Stimulated activated CD8-positive, alpha-beta memory T cell treated with anti-CD3 and anti-CD28 coated beads, Interleukin-15, amount 100 ng/mL, for 48 hours (primary cell): ENCODE data around the gene ADORA3.
"Not testable (repeated sequence)": the region's sequence is repeated elsewhere in the genome, so short reads cannot be mapped to it uniquely, and the experiment has no call there.

Experiments
- DNase-seq, 2 donors: peaks; one replicate each; pipeline ENCODE4 v3.0.0-alpha.2; 2020; ENCODE audit warnings: low read depth in 2 of 2

The ADORA3 gene

DNA sequence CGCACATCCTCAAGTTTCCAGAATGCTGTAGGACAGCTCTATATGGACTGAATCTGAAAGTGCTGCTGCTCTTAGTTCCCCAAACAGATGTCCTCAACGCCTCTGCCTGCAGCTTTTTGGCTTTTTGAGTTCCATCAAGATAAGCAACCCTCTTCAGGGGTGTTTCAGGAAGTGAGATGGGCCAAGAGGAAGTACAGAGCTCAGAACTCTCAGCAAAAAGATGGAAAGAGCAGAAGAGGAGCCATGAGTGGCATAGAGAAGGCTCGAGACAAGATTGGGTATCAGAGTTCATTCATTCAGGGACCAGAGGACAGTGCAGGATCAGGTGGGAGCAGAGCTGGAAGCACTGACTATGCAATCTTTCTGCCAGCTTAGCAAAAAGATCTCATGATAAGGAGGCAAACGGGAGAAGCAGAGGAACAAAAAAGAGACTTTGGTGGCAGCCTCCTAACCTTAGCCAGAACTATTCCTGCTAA, at the start of gene ADORA3, which contains the start of gene TMIGD3:
ADORA3 (minus strand) TSS at position 49 of the 476 bp plus-strand sequence. CDS start 279 bp downstream, outside the sequence.
TMIGD3 (minus strand) TSS at position 49 of the 476 bp plus-strand sequence. CDS start 279 bp downstream, outside the sequence.
- DNase-seq, result no peak

DNA sequence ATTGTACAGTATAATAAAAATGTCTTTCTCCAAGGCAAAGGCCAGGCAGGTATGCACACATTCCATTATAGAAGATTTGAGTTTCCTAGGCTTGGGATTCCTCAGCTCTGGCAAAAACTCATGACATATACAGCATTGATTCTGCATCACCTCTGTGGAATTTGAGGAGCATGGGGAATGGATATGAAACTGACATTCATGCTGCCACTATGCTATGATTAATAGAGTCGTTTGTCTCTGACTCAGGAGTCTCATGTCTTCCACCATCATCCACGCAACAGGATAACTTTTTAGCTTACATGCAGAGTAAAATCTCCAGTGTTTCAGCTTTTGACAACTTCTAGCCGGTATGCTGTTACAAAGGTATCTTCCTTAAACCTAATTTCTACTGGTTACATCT, 49.8 kb upstream of the ADORA3 start:
- DNase-seq, result no peak

DNA sequence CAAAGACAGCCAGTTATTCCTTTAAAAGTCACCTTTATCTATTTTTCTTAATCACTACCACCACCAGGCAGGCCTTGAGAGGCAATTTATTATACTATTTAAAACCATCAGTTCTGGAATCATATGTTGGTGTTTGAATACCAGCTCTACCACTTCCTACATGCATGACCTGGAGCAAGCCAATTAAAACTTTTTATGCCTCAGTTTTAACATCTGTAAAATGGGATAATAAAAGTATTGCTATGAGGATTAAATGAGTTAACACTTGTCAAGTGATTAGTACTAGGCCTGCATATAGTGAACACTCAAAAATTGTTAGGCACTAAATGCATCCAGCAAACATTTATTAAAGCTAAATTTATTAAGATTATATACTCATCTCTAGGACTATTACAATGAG, 49.2 kb upstream of the ADORA3 start:
- no peak for DNase-seq

DNA sequence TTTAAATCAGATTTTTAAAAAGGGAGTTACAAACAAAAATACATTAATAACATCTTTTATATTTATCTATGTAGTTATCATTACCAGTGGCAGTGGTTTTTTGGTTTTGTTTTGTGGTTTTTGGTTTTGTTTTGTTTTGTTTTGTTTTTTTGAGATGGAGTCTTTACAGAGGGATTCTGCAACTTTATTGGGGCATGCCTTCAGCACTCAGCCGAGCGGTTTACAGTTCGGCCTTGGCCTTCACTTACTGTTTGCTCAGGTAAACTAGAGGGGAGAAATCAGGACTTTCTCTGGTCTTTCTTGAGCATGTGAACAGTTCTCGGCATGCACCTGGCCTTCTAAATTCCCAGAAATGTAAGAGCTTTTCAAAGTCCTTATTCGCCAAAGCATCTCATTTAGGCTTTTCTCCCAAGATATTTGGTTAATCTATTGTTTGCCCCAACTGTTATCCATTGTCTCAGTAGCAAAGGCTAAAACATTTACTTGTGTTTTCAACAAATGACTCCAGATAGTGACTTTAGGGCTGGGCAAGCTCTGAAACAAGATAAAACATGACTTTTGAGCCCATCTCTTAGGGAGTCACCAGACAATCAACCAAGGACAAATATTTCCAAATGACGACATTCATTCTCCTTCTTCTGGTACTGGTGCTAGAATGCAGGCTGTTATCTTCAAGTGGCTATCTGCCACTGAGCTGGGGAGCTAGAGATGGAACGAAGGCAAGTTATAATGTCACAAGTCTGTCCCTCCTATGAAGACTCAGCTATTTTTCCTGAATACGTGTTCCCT, 48.4 kb upstream of the ADORA3 start:
- DNase-seq, result no peak

DNA sequence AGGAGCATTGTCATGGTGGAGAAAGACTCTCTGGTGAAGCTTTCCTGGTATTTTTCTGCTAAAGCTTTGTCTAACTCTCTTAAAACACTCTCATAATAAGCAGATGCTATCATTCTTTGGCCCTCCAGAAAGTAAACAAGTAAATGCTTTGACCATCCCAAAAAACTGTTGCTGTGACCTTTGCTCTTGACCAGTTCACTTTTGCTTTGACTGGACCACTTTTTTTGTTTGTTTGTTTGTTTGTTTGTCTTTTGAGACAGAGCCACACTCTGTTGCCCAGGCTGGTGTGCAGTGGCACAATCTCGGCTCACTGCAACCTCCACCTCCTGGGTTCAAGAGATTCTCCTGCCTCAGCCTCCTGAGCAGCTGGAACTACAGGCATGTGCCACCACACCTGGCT, 44.4 kb upstream of the ADORA3 start:
- not testable (repeated sequence) for DNase-seq

DNA sequence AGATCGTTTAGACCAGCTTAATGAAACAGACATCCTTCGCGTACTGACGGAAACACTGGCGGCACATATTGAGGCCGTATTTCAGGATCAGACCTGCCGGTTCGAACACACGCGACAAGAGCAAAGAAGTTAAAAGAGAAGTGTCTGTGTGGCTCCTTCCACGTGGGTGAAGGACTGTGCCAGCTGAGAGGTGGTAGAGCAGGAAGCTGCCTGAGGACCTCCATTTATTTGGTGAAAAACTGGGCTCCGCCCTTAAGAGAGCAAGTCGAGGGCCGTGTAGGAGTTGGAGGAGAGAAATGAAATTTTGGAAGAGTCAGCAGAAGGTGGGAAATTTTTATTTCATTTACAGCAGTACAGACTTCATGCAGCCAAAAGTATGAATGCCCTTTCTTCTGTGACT, 38.8 kb upstream of the ADORA3 start:
- DNase-seq, result no peak

DNA sequence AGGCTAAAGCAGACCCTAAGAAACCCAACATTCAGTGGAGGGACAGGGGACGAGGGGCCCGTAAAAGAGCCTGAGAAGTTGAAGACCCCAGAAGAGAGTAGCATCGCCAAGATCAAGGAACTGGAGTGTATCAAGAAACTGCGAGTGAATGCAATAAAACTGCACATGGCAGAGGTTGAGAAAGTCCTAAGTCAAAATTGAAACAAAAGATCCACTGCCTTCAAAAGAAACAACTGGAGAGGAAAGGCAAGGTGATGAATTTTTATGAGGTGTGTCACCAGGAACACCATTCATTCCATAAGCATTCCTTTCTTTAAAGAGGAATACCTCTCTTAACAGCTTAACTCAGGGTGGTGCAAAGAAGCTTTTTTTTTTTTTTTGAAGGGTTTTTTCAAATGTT, 38.3 kb upstream of the ADORA3 start:
- no peak for DNase-seq

DNA sequence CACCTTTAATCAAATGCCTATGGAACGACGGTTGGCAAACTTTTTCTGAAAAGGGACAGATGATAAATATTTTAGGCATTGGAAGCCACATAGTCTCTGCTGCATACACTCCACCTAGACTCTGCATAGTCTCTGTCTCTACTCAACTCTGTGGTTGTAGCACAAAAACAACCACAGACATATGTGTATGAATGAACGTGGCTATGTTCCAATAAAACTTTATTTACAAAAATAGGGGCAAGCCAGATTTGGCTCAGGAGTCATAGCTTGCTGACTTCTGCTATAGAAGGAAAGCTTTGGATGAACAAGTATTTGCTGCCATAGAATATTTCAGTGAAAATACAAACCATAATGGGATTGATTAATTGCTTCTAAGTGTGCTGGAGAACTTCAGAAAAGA, 37.5 kb upstream of the ADORA3 start:
- DNase-seq, result no peak

DNA sequence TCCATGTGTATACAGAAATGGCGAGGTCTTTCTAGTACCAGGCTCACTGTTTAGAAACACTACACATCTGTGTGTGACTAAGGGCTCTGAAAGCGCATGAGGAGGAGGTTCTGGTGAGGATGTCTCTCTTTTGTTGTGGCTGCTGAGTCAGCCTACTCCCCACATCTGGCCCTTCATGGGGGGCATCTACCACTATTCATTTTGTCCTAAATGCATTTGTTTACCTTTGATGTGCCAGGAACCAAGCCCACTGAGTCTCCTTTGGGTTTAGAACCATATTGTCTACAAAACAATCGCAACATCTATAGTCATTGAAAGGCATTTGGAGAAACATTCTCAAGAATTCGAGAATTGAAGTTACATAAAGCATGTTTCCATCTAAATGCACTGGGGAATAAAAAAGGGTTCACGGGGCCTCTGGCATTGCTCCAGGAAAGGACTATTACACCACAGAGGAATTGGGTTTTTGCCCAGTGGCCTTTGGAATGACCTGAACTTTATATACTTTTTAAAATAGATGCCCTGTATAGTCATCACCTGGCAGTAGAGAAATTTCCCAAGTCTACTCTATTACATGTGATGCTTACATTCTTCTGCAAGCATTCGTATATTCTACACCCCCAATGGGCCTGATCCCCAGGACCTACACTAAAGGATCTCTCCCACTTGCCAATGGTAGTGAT, 35.1 kb upstream of the ADORA3 start:
- no peak for DNase-seq

DNA sequence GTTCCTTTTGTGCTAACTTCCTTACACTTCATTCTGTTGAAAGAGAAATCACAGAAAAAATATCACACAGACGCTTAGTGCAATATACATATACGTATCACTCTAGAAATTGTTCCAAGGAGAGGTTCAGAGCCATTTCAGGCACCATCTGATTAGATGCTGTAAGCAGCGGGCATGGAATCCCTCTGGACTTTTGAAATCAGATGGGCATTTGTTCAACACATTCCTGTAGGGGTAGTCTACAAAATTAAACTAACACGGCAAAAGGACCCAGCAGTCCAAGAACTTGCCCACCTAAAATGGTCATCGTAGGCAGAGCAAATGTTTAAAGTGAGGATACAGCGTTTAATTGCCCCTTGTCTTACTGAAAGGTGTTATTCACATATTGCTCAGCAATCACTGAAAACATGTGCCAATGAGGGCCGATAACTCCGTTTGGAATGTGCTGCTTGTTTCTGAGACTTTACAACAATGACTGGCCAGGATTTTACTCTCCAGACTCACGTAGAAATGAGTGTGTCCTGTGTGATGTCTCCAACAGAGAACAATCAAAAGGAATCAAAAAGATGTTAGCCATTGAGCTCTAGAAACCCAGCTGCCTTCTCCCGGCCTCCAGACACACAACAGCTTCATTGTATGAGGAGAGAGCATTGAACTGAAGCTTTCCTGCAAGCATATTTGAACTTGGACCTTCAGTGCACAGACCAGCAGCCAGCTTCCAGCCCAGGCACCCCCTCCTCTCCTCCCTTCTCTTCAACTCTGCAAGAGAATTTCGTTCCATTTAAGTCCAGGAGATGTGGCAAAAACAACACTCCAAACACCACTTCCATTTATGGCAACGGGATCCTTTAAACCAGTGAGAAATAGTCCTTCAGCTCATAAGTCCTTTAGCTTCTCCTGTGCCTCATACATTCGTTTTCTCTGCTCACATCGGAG, 32.1 kb upstream of the ADORA3 start:
- no peak for DNase-seq

DNA sequence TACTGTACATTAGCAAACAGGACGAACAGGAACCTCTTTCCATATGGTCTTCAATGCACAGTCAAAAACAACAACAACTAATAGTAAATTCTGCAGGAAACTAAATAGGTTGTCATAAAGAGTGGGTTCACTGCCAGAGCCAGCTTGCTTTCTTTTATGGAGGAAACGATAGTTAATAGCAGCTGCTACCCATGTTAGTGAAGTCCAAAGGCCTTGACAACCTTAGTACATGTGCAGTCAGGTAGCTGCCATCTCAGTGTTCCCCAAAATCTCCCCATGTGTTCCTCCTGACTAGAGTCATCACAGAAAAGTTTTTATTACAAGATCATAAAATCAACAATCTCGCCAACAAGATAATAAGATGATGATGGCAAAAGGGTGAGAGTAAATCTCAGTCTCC, 16.6 kb upstream of the ADORA3 start:
- no peak for DNase-seq

DNA sequence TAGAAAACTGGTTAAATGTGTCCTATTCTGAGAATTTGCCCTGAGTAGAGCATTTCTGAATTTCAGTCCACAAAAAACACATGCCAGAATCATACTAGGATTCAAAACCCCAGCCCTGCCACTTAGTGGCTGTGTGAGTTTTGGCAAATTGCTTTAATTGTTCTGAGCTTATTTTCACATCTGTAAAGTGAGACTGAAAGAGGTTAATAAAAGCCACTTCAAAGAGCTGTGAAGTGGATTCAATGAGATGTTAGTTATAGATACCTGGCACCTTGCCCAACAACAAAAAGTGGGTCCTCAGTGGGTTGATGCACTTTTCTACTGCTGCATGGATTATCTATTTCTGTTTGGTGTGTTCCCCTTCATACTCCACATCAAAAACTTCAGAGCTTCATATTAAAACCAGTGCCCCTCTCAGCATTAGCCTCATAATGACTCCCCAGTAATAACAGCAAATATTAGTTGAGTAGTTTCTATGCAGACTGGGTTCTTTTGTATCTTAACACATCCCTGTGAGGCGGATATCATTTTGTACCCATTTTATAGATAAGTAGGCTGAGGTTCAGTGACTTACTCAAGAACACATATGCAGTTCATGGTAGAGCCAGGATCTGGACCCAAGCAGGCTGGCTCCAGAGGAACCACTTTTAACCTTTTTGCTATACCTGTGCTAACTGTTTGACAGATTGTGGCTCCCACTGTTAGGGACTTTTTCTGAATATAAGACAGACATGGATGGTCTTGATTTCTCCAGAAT, 14.2 kb upstream of the ADORA3 start:
- DNase-seq, result no peak

DNA sequence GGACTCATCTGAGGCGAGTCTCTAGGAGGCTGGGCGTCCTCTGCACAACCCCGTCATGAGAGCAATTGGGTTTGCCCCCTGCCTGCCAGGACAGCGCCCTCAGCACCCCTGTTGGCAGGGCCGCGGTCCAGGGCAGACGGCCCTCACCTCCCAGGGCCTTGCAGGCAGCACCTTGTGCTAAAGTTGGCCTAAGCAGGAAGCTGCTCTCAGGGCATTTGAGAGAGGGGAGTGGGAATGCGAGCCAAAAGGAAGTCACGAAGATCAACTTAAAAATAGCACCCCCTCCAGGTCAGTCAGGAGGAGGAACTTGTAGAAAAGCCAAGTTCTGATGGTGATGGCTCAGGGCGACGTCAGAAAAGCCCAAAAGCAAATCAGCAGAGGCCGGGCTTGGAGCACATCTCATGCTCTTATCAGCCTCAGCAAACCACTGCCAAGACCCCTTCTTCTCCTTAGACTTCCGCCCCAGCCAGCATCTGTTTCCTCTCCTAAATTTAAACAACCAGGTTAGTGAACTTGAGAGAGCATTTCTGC, 12.6 kb upstream of the ADORA3 start:
- DNase-seq, result peak in 1 of 2 donors; percentile 24

DNA sequence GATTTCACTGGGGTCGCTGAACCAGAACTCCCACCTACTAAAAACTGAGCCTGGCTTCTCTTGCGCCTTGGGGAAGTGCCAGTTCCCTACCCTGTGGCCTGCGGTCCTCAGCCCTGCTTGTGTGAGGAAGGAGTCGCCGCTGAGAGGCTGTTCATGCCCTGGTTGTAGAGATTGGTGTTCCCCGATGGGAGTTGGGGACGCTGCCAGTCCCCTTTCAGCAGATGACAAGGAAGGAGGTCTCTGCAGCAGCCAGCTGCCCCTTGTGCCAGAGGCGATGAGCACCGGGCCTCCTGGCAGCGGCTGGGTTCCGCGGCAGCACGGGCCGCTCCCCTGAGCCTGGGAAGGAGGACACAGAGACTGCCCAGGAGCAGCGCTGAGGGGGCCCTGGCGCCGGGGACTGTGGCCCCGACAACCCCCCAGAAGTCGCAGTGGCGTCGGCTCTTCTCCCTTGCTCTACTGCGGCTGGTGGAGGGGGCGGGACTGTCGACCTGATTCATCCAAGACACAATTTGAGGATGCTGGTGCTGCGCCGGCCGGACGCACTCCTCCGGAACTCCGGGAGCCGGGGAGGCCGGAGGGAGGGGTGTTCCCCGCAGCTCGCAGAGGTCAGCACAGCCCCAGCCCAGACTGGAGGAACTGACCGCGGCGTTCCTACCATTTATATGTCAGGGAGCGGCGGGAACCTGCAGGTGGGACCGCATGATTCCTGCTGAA, 12.0 kb upstream of the ADORA3 start:
- DNase-seq, result no peak

DNA sequence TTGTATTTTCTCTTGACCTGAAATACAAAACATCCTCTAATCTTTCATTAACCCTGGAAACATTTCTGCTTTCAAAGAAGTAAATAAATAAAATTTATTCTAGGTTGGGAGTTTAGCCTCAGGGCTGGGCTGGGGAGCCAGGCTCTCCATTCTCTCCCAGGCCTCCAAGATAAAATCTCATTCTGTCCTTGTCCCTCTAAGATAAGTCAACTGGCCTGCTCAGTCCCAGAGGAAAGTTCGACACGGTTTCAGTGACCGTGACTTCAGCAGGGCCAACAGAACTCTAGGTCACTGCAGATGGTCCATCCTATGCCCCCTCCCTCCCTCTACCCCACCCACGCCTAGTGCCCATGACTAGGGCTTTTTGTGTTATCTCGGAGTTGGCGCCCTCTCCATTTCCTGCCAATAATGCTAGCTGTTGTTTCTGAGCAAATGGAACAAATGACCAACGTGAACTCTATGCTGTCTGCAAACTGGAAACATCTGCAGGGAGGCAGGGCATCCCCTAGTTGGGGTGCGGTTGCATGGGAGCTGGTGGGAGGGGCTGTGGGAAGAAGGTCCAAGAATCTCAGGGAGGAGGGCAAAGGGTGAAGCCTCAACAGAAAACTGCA, 10.1 kb upstream of the ADORA3 start:
- DNase-seq, result no peak

DNA sequence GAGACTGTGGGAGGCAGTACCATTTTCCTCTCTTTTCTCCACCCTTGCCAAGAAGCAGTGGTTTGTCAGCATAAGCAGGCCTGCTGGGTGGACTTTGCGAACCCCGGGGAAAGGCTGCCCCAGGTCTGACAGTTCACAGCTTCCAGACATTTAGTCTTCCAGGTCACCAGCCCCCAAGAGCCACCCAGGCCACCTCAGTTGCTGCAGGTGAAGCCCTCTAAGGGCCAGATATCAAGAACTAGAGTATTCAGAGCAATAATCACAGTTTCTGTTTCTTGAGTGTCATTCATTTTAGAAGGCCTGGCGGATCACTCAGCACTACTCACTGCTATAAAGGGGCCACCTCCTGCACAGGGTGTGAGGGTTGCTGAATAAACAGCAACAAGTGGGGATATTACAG, 9.5 kb upstream of the ADORA3 start:
- DNase-seq, result no peak

DNA sequence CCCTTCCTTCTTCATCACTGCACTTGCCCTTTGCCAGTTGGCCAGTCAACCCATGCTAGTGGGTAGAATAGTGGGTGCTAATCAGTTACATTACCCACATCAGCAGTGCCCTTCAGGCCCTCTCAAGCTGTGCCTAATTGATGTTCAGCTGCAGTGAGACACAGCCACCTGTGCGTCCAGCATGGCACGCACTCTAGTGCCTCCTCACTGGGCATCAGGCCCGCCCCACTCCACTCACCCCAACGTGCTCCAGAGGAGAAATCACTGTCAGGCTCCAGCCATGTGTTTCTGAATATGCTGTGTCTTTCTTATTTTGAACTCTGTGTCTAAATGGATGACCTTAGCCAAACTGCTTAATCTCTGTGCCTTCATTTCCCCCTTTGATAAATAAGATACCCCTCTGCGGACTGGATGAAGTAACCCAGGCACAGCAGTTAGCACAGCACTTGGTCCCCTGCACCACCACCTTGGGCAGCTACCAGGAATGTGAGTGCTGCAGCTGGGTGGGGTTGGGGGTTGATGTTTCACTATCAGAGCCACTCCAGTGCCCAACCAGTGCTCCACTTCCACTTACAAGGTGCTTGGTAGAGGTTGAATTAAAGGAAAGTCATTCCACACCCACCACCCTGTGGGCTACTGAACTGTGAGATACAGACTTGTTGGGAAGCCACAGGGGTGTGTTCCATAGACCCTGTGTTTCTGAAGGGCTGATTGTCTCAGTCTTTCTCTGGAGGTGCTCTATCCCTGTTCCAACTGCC, 8.9 kb upstream of the ADORA3 start:
- no peak for DNase-seq

DNA sequence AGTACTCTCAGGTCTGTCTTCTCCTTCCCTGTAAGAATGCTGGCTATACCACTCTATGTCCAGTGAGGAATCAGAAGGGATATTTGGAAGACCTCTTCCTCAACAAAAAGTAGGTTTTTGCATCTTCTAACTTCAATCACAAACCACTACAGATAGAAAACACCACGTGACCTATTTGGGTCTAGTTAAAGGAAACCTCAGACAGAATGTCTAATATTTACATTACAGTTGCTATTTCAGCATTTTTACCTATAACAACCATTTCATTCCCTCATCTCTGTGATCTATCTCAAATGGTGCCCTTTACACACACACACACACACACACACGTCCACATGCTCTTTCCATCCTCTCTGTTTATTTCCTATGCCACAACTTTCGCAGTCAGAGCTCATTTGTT, 7.9 kb upstream of the ADORA3 start:
- no peak for DNase-seq

DNA sequence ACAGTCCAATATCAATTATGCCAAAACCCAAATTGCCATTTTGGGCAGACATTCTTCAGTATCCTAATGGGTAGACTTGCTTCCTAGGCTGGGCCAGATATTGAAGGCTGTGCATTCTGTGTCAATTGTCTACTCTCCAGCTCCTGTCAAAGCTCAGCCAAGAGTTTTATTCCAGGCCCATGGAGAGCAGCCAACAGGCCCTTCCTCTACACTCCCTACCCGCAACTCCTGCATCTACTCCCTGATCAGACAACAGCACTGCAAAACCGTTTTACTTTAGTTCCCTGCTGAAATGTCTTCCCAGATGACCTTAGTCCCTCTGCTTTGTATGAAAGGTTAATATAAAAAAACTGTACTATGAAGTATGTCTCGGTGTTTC, 6.6 kb upstream of the ADORA3 start:
- DNase-seq, result no peak
